C4-2B (cell line): Measurements from ENCODE around the gene TIGD3.

Experiments
- ZFX ChIP-seq: fragments of 450-650 bp; IDR thresholded peaks from 2 replicates; pipeline ENCODE4 v1.6.1; 2017
- TF ChIP-seq, protein P1 (sequence below): fragments of 450-650 bp; conservative IDR thresholded peaks from 2 replicates; pipeline ENCODE4 v1.5.1; 2017; ENCODE audit warnings: mild to moderate bottlenecking

- TF ChIP-seq, protein P1, sequence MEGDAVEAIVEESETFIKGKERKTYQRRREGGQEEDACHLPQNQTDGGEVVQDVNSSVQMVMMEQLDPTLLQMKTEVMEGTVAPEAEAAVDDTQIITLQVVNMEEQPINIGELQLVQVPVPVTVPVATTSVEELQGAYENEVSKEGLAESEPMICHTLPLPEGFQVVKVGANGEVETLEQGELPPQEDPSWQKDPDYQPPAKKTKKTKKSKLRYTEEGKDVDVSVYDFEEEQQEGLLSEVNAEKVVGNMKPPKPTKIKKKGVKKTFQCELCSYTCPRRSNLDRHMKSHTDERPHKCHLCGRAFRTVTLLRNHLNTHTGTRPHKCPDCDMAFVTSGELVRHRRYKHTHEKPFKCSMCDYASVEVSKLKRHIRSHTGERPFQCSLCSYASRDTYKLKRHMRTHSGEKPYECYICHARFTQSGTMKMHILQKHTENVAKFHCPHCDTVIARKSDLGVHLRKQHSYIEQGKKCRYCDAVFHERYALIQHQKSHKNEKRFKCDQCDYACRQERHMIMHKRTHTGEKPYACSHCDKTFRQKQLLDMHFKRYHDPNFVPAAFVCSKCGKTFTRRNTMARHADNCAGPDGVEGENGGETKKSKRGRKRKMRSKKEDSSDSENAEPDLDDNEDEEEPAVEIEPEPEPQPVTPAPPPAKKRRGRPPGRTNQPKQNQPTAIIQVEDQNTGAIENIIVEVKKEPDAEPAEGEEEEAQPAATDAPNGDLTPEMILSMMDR, result no peak
- no peak for TF ChIP-seq ZFX
Observed at GRCh38 chr11:65377777-65378176, 23.2 kb downstream of the TIGD3 start.
